Body of pancreas (tissue), 4 donors: ENCODE data around the gene PRXL2A.
A peak's percentile ranks its signal among the peaks of the same experiment; 100 is the strongest.

ENCODE experiments used
- POLR2A ChIP-seq, 3 donors: fragments of 450-650 bp; IDR thresholded peaks; one replicate each; pipeline ENCODE4 v1.6.1; 2016; ENCODE audit warnings: antibody characterized with exemption in 3 of 3, mild to moderate bottlenecking in 2 of 3
- TF ChIP-seq, protein P1 (sequence below), 7 experiments: fragments of 450-650 bp in 4 of 7; fragments of 200-600 bp in 3 of 7; sonication (generic) in 3 of 7; IDR thresholded peaks; one replicate each; pipeline ENCODE4 v1.5.1; 2016 to 2019; ENCODE audit warnings: antibody characterized with exemption in 7 of 7

DNA sequence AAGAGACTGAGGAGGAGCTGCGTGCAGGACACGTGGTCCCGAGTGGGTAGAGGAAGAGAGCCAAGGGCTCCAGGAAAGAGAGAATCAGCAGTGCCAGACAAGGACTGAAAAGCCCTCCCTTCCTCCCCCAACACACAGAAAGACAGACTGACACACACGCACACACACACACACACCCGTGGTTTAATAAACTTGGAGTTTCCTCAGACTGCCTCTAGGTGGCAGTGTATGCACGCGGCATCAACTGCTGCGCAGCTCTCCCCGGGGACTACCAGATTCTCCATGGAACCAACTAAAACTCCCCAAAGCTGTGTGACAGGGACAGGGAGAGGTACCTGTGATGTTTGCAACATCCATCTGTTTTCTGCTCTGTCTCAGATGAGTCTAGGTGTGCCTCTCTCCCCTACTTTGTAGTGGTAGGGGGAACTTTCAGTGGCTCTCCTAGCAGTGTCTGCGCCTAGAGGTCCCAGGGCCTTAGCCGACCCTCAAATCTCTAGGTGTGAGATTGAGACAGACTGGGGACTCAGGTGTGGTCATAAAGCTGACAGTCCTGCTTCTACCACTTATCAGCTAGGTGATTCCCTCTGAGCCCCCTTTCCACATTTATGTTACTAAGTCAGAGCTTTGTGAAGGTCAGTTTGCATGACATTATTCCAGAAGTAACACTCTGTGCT is 36.4 kb downstream of the PRXL2A start:
- TF ChIP-seq, protein P1, sequence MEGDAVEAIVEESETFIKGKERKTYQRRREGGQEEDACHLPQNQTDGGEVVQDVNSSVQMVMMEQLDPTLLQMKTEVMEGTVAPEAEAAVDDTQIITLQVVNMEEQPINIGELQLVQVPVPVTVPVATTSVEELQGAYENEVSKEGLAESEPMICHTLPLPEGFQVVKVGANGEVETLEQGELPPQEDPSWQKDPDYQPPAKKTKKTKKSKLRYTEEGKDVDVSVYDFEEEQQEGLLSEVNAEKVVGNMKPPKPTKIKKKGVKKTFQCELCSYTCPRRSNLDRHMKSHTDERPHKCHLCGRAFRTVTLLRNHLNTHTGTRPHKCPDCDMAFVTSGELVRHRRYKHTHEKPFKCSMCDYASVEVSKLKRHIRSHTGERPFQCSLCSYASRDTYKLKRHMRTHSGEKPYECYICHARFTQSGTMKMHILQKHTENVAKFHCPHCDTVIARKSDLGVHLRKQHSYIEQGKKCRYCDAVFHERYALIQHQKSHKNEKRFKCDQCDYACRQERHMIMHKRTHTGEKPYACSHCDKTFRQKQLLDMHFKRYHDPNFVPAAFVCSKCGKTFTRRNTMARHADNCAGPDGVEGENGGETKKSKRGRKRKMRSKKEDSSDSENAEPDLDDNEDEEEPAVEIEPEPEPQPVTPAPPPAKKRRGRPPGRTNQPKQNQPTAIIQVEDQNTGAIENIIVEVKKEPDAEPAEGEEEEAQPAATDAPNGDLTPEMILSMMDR (IDR thresholded peaks at IDR 0.05), result peak; percentile 53 to 98 (median 82)
- TF ChIP-seq POLR2A (IDR thresholded peaks at IDR 0.05), result no peak
